B cell (primary cell): ENCODE data around the gene INSRR. TPM values are rescaled to one million over a fixed set of nuclear protein-coding genes. Genes with fewer than 3 reads are reported as not detected.

Experiments
- ATAC-seq: fragments of 200-7000 bp; cut with Tn5 transposase; one replicate; pipeline ENCODE4 v1.10.0; 2021; ENCODE audit warnings: low read depth, mild to moderate bottlenecking, moderate number of reproducible peaks, moderate library complexity
- CTCF ChIA-PET: fragments of 350-600 bp; sonication (Branson Sonifier 250); formaldehyde crosslinking; loops from one replicate; lab custom pipeline; 2021; ENCODE audit warnings: antibody characterized with exemption, inconsistent platforms; lab: Charles Lee
- POLR2A ChIA-PET: fragments of 350-600 bp; sonication (Branson Sonifier 250); formaldehyde crosslinking; loops from one replicate; lab custom pipeline; 2021; ENCODE audit warnings: antibody characterized with exemption; lab: Charles Lee
- DNase-seq: peaks from one replicate; pipeline ENCODE4 v3.0.0; 2013
- H2AFZ ChIP-seq: 2 replicates; pipeline ENCODE4 v1.6.1; 2012; ENCODE audit warnings: mild to moderate bottlenecking, low read depth, low read length; ENCODE audit not compliant: insufficient read depth, poor library complexity, severe bottlenecking
- H3K27ac ChIP-seq, 2 donors: 1 replicate in 1 of 2; 2 replicates in 1 of 2; pipeline ENCODE4 v1.5.1; 2012 to 2013; ENCODE audit warnings: low read length in 2 of 2, mild to moderate bottlenecking in 2 of 2, moderate library complexity in 1 of 2
- H3K27me3 ChIP-seq, 4 experiments: fragments of 200-600 bp in 1 of 4; sonication (generic) in 1 of 4; replicated peaks in 1 of 4; 1 replicate in 2 of 4; 2 replicates in 2 of 4; pipeline versions ENCODE4 v1.6.1 to v1.7.0; 2013 to 2016; ENCODE audit warnings: low read length in 3 of 4, mild to moderate bottlenecking in 2 of 4, mixed read lengths in 1 of 4, moderate library complexity in 1 of 4; ENCODE audit not compliant: insufficient read depth in 4 of 4, control insufficient read depth in 3 of 4; ENCODE audit errors: control extremely low read depth in 1 of 4
- H3K36me3 ChIP-seq, 2 experiments: replicated peaks in 1 of 2; 1 replicate in 1 of 2; 2 replicates in 1 of 2; pipeline versions ENCODE4 v1.6.1 to v1.7.1; 2013; ENCODE audit warnings: low read length in 1 of 2; ENCODE audit not compliant: insufficient read depth in 2 of 2, control insufficient read depth in 1 of 2; ENCODE audit errors: control extremely low read depth in 1 of 2, extremely low read depth in 1 of 2
- H3K4me1 ChIP-seq, 2 donors: fragments of 200-600 bp in 1 of 2; sonication (generic) in 1 of 2; 1 replicate in 1 of 2; 2 replicates in 1 of 2; pipeline versions ENCODE4 v1.5.1 to v1.6.1; 2013 to 2017; ENCODE audit warnings: low read length in 2 of 2; ENCODE audit not compliant: control insufficient read depth in 2 of 2, insufficient read depth in 2 of 2
- H3K4me2 ChIP-seq: replicated peaks from 2 replicates; pipeline ENCODE3; 2012; ENCODE audit warnings: mild to moderate bottlenecking, low read depth, low read length; ENCODE audit not compliant: poor library complexity, severe bottlenecking
- H3K4me3 ChIP-seq, 5 experiments: fragments of 200-600 bp in 1 of 5; sonication (generic) in 1 of 5; 1 replicate in 3 of 5; 2 replicates in 2 of 5; pipeline versions ENCODE4 v1.5.1 to v1.7.0; 2011 to 2016; ENCODE audit warnings: low read length in 4 of 5, mild to moderate bottlenecking in 4 of 5, low read depth in 2 of 5, control low read depth in 1 of 5, moderate library complexity in 1 of 5; ENCODE audit not compliant: insufficient read depth in 1 of 5; ENCODE audit errors: control extremely low read depth in 1 of 5, extremely low read depth in 1 of 5
- H3K79me2 ChIP-seq: fragments of 200-600 bp; sonication (generic); one replicate; pipeline ENCODE4 v1.6.0; 2016; ENCODE audit warnings: low read length; ENCODE audit not compliant: control insufficient read depth, insufficient read depth
- H3K9ac ChIP-seq: fragments of 200-600 bp; sonication (generic); 2 replicates; pipeline ENCODE4 v1.6.1; 2017; ENCODE audit warnings: mild to moderate bottlenecking, low read length, moderate library complexity
- H3K9me3 ChIP-seq, 3 donors: one replicate each; pipeline versions ENCODE4 v1.6.1 to v1.7.1; 2013; ENCODE audit warnings: low read length in 2 of 3; ENCODE audit not compliant: control insufficient read depth in 2 of 3, insufficient read depth in 1 of 3; ENCODE audit errors: control extremely low read depth in 1 of 3
- H4K20me1 ChIP-seq: 2 replicates; pipeline ENCODE4 v1.6.0; 2012; ENCODE audit warnings: mild to moderate bottlenecking, low read length; ENCODE audit not compliant: insufficient read depth, control insufficient read depth, poor library complexity, severe bottlenecking
- H3K27ac Mint-ChIP-seq: one replicate; pipeline ENCODE4 v1.8.0; 2021; ENCODE audit warnings: mixed read lengths
- H3K27me3 Mint-ChIP-seq: one replicate; pipeline ENCODE4 v1.8.0; 2021; ENCODE audit warnings: mixed read lengths
- H3K4me1 Mint-ChIP-seq: one replicate; pipeline ENCODE4 v1.8.0; 2021; ENCODE audit warnings: mixed read lengths
- H3K4me3 Mint-ChIP-seq: one replicate; pipeline ENCODE4 v1.8.0; 2021; ENCODE audit warnings: mixed read lengths
- H3K9me3 Mint-ChIP-seq: one replicate; pipeline ENCODE4 v1.8.0; 2022; ENCODE audit warnings: mixed read lengths; ENCODE audit not compliant: insufficient read depth
- CTCF ChIP-seq: fragments of 200-600 bp; IDR thresholded peaks from one replicate; pipeline ENCODE4 v1.8.0; 2022; ENCODE audit warnings: antibody characterized with exemption, mild to moderate bottlenecking
- EZH2 ChIP-seq: IDR thresholded peaks from 2 replicates; pipeline ENCODE4 v1.6.1; 2012; ENCODE audit warnings: borderline replicate concordance, low read depth, mild to moderate bottlenecking, moderate library complexity, low read length; ENCODE audit not compliant: insufficient read depth, poor library complexity, severe bottlenecking
- WGBS: methylation state at CpG from one replicate; pipeline ENCODE4 v1.1.5; 2013; ENCODE audit warnings: missing lambda C conversion rate; ENCODE audit not compliant: insufficient coverage; 5-methylcytosine and 5-hydroxymethylcytosine counted together
- intact Hi-C: fragments of 100-400 bp; cut with micrococcal nuclease; formaldehyde crosslinking; loops from one replicate; pipeline ENCODE4 v1.10.0; 2022
- polyA plus RNA-seq: library from polyadenylated mRNA; depleted of rRNA; stranded (reverse); fragments of >200 nt; gene quantifications from 2 replicates; pipeline ENCODE4 v1.2.3, GENCODE V29; 2012
- total RNA-seq, 2 donors: library from RNA; stranded (reverse); fragments of 120-200 nt in 1 of 2; gene quantifications; 1 replicate in 1 of 2; 2 replicates in 1 of 2; pipeline versions ENCODE4 v1.2.3 to v1.2.4, GENCODE V29; 2013 to 2022

Gene INSRR
- total and polyA plus RNA-seq, 2 donors (not counting 1 experiment from before 2014, with no cell fraction given): not detected

- Histone ChIP-seq H3K27ac (no peak overlapping the region), H2AFZ (no peak overlapping the region), H3K4me1 (peaks cover 16 to 17% of the 10 kb centered on the region in 2 donors), H3K9me3 (peaks cover 0 to 8% (median 0%) of the 10 kb centered on the region in 3 donors), H3K4me2 (no peak overlapping the region), H3K79me2 (no peaks in the 10 kb centered on the region), H3K27me3 (peaks cover 0 to 54% (median 15%) of the 10 kb centered on the region in 4 experiments), H4K20me1 (no peaks in the 10 kb centered on the region), H3K36me3 (no peaks in the 10 kb centered on the region), H3K4me3 (no peak overlapping the region), H3K9ac (no peak overlapping the region)
- ChIA-PET POLR2A (no interaction called here), CTCF (no interaction called here)
- ATAC-seq (no peak), DNase-seq (no peak)
- Mint-ChIP-seq H3K9me3 (no peaks in the 10 kb centered on the region), H3K27me3 (peaks cover 66% of the 10 kb centered on the region), H3K4me1 (peaks cover 9% of the 10 kb centered on the region), H3K27ac (no peak overlapping the region), H3K4me3 (no peak overlapping the region)
- WGBS: 83% methylated on average over 12 of the region's 14 CpGs
- intact Hi-C loops: no loop called here
- TF ChIP-seq EZH2: no peak
- no peak for TF ChIP-seq CTCF
Observed at GRCh38 chr1:156897078-156897825, 38.3 kb upstream of the INSRR start.

- intact Hi-C loops: no loop called here
- Histone ChIP-seq H3K79me2 (no peaks in the 10 kb centered on the region), H3K27me3 (peaks cover 0 to 58% (median 18%) of the 10 kb centered on the region in 4 experiments), H3K9ac (no peak overlapping the region), H3K4me2 (no peak overlapping the region), H2AFZ (no peak overlapping the region), H3K36me3 (no peaks in the 10 kb centered on the region), H3K27ac (no peak overlapping the region), H4K20me1 (no peaks in the 10 kb centered on the region), H3K9me3 (peaks cover 0 to 14% (median 0%) of the 10 kb centered on the region in 3 donors), H3K4me1 (peaks cover 21 to 24% of the 10 kb centered on the region in 2 donors), H3K4me3 (no peak overlapping the region)
- CTCF ChIA-PET: no interaction called here
- DNase-seq (no peak), ATAC-seq (no peak)
- Mint-ChIP-seq H3K4me1 (peaks cover 11% of the 10 kb centered on the region), H3K27me3 (peaks cover 72% of the 10 kb centered on the region), H3K9me3 (no peaks in the 10 kb centered on the region), H3K4me3 (no peak overlapping the region), H3K27ac (no peak overlapping the region)
- 92% methylated on average over 11 of the region's 16 CpGs for WGBS
- TF ChIP-seq EZH2 (no peak), CTCF (no peak)
- POLR2A ChIA-PET: no interaction called here
Observed at GRCh38 chr1:156896490-156897033, 37.6 kb upstream of the INSRR start.
